HG03354 (cell line): ENCODE data around the gene C20orf204.

Source experiments
- ATAC-seq: cut with Tn5 transposase; IDR thresholded peaks from one replicate; pipeline ENCODE4 v1.9.1; 2021; ENCODE audit warnings: mild to moderate bottlenecking; ENCODE audit not compliant: unreplicated experiment, poor library complexity, severe bottlenecking

C20orf204 gene

DNA sequence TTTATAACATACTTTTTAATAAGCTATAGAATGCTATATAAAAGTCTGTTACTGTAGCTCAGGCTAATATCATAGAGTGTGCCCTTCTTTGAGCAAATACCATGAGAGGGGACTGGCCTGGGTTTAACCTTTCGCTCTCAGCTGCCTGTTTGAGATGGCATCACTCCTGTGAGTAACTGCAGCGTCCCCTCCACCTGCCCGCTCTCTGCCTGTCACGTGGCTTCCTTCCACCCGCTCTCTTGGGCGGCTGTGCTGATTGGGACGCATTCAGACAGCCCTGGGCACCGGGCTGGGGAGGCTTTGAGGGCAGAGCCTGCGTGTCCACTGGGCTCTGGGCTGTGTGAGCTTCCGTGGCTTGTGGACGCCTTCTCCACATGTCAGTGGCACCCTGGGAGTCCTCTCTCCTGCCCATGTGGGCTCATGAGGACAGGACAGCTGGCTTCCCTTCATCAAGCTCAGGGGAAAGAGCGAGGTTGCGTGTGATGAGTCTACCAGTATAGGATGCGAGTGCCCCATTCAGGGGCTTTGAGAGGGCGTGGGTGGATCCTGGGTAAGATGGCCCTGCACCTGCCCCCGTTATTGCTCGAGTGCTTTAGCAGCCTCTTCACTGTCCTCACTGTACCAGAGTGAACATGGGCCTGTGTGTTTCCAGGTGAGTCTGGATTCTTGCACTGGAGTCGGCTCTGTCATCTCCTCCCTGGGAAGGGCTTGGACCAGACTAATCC, 10.7 kb upstream of the C20orf204 start:
- ATAC-seq: no peak

DNA sequence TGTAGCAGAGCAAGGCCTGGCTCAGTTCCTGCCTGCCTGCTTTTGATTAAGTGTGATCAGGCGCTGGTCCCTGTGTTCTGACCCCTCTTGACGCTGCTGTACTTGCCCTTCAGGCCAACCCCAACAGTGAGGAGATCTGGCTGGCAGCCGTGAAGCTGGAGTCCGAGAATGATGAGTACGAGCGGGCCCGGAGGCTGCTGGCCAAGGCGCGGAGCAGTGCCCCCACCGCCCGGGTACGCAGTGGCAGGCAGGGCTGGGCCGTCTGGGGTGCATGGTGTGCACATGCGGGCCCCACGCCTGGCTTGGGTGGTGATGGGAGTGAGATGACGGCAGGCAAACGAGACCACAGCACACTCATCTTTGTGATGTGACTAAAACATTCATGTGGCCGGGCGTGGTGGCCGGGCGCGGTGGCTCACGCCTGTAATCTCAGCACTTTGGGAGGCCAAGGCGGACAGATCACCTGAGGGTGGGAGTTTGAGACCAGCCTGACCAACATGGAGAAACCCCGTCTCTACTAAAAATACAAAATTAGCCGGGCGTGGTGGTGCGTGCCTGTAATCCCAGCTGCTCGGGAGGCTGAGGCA, 10.1 kb upstream of the C20orf204 start:
- ATAC-seq: no peak

DNA sequence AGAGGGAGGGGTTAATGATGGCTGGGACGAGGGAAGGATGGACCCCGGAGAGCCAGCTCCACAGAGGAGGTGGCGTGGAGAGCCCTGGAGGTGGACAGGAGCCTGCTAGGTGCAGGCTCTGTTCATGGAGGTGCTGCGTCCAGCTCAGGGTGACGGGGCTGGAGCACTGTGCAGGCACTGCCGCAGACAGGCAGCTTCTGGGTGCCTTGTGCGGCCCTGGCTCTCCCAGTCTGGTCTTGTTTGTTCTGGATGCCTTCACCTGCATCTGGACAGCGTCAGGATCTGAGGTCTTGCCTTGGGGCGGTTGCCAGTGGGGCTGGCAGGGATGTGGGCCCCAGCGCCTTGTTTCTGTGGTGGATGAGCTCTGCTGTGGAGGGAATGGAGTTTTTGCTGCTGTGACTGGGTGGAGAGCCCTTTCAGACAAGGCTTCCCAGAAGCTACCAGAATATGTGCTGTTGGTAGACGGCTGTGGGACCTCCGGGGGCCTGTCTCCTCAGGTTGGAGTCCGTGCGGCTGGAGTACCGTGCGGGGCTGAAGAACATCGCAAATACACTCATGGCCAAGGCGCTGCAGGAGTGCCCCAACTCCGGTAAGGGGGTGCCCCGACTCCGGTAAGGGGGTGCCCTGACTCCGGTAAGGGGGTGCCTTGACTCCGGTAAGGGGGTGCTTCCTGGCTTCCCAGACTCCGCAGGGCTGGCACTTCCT, 7.8 kb upstream of the C20orf204 start:
- no peak for ATAC-seq

GRCh38 chr20:64029293-64030117, 6.5 kb upstream of the C20orf204 start:
- ATAC-seq: no peak

DNA sequence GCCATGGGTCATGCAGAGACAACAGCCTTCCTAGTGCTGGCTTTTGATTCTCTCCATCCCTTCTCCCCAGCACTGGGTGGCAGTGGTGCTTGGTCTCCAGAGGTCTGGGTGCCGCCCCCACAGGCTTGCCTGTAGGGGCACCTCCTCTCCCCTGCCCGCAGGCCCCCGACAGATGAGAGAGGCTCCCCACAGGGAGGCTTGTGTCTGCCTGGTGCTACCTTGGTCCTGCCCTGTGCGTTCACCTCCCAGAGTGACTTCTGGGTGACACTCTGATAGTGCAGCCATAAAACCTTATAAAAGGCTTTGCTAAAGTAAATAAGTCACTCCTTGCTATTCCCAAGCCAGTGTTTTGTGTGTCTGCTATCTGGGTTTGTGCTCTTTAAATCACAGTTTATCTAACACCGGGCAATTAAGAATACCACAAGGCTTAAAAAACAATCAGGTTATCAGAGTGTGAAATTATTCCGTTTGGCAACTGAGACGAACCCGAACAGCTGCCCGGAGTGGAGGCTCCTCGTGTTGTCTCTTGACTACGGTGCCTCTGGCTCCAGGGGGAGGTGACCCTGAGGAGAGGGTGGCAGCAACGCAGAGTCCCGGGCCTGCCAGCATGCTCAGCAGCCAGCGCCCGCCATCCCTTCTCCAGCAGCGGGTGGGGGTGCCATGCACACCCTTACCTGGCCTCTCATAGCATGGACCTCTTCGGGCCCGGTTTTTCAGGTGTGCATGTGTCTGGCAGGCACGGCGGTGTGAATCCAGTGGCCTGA, 5.4 kb upstream of the C20orf204 start:
- no peak for ATAC-seq

GRCh38 chr20:64031822-64032314, 4.1 kb upstream of the C20orf204 start:
- no peak for ATAC-seq

DNA sequence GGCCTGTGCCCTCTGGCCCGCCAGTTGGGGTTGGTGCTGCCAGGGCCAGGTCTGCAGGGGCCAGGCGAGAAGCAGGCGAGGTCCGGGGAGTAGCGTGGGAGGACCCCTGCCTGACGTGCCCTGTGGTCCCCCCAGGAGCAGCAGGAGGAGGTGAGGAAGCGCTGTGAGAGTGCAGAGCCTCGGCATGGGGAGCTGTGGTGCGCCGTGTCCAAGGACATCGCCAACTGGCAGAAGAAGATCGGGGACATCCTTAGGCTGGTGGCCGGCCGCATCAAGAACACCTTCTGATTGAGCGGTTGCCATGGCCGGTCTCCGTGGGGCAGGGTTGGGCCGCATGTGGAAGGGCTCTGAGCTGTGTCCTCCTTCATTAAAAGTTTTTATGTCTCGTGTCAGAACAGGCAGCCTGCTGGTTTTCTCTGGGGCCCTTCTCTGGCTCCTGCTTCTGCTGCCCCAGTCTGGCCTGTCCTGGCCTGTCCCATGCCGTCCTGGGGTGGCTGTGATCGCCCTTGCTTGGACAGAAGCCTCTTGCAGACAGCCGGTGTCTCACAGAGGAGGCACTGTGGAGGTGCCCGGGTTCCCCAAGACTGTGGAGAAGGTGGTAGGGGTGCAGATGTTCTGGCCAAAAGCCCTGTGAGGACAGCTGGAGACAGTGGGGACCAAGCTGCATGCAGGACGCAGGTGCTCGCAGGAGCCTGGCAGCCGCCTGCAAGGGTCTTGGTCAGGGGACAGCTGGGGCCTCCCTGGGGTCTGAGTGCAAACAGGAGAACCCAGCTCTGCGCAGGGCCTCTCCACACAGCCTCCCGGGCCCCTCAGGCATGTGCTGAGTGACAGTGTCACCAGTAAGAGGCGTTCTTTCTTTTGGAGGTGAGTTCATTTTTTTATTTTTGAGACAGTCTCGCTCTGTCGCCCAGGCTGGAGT, 3.0 kb upstream of the C20orf204 start:
- no peak for ATAC-seq

GRCh38 chr20:64033981-64034493, 1.9 kb upstream of the C20orf204 start:
- ATAC-seq: no peak

DNA sequence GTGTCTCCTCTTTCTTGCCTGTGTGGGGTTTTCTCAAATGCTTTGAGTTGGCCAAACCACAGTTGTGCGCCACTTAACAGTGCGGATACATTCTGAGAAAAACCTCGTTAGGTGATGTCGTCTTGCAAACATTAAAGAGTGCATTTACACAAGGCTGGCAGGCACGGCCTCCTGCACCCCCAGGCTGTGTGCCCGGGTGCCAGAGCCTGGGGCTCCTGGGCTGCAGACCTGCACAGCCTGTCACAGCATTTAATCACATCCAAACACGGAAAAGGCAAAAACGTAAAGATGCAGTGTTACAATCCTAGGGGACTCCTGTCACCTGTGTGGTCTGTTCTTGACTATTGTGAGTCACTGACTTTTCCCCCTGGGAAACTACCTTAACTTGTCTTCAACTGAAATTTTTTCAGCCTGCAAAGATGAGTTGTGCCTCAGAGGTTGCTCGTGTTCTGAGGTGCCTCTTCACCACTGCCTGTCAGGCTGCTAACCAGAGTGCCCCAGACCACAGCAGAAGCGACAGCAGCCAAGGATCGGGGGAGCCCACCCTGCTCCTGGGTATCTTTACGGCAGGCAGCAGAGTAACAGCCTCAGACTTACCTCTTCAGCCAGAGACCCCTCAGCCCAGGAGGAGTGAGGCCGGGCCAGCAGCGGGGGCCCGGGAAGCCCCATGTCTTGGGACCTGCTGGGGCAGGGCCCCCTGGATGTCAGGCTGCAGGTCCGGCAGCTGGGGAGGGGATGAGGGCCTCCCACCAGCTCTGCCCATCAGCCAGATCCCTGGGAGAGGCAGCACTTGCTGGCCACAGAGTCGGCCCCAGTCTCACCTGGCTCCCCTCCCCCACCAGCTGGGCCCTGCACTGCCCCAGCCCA, 683 bp upstream of the C20orf204 start:
- no peak for ATAC-seq

DNA sequence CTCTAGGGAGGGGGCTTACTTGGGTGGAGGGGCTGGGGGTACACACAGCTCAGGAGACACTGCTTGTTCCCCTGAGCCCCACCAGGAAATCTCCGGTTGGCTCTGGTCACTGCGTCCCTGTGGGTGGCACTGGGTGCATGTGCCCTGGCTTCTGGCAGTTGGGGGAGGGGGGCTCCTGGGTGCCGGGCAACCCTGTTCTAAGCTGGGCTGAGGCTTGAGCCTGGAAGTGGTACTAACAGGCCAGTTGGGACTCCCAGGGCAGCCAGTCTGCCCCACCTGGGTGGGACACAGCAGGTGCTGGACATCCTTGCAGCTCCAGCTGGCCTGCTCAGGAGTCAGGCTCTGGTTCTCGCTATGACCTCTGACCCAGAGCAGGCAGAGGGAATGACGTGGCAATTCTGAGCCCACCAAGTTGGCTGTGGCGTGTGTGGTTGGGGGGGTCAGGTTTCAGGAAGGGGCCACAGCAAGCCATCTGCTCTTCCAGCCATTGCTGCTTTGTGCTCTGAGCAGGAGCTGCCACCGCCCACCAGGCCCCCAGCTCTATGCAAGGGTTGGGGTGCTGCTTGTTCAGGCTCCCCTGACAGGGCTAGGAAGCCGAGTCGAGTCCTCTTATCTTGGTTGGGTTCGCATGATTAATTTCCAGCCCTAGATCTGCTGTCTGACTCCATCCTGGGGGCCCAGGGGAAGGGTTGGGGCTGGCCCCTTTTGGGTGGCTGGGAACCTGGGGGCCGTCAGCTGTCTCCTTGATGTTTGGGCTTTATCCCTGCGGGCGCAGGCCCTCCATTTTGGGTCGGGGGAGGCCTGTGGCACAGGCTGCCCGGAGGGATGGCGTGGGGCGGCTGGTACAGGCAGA, 590 bp downstream of the C20orf204 start:
- no peak for ATAC-seq

- no peak for ATAC-seq
These were observed 1.2 kb downstream of the C20orf204 start for GRCh38 chr20:64037199-64037497.

DNA sequence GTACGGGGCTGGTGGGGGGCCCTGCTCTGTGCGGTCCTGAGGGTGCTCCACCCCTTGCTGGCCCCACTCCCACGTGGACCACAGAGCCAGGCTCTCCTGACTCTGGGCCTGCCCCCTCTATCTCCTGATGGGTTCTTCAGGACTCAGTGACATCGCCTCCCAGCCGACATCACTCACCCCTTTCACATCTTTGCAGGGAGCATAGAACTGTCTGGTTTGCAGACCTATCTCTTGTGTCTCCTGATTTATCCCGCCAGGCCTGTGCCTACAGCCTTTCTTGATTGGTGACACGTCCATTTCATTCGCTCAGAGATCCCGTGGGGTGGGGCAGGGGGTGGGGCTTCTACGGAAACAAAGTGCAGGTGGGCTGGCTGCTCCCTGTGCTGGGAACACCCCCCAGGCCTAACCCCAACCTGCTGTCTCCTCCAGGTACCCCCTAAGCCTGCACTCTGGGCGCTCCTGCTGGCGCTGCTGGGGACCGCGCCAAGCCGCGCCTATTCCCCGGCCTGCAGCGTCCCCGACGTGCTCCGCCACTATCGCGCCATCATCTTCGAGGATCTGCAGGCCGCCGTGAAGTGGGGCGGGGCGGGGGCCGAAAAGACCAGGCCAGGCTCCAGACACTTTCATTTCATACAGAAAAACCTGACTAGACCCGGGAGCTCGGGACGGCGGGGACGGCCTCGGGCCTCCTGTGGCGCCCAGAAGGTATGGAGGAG, 1.7 kb downstream of the C20orf204 start:
- no peak for ATAC-seq

DNA sequence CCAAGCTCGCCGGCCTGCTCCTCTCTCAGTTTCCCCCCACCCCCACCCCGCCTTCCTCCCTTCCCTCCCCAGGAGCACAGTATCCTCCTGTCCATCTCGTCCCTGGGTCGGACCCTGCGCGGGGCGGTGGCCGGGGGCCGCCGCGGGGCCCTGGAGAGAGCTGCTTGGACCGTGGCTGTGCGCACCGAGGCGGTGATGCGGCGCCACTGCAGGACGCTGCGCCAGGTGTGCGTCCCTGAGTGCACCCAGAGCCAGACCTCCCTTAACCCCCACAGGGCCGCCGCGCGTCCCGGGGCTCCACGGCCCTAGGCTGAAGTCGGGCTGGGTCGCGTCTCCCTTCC, 2.2 kb downstream of the C20orf204 start:
- no peak for ATAC-seq

DNA sequence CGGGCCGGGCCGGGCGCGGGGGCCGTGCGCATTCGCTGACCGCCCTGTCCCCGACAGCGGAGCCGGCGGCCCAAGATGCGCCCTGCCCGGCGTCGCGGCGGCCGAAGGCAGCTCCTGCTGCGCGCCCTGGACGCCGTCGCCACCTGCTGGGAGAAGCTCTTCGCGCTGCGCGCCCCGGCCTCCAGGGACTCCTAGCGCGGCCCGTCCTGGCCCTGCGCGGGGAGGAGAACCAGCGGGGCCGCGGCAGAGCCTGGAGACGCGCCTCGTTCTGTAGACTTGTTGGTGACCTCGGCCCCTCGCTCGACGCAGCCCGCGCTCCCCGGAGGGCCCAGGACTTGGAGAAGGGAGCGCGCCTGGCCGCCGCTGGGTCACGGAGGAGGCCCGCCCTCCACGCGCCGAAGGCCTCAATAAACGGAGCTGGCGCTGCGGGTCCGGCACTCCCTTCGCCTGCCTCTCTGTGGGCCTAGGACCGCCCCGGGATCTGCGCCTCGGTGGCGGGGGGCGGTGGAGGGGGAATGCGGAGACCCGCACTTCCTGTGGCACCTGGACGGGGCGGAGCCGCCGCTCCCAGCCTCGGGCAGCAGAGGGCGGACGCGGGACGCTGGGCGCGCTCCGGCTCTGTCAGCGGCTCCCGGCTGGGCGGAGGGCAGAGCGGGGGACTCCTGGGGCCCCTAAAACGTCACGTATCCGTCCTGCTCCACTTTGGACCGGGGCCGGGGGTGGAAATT, 2.7 kb downstream of the C20orf204 start:
- no peak for ATAC-seq

DNA sequence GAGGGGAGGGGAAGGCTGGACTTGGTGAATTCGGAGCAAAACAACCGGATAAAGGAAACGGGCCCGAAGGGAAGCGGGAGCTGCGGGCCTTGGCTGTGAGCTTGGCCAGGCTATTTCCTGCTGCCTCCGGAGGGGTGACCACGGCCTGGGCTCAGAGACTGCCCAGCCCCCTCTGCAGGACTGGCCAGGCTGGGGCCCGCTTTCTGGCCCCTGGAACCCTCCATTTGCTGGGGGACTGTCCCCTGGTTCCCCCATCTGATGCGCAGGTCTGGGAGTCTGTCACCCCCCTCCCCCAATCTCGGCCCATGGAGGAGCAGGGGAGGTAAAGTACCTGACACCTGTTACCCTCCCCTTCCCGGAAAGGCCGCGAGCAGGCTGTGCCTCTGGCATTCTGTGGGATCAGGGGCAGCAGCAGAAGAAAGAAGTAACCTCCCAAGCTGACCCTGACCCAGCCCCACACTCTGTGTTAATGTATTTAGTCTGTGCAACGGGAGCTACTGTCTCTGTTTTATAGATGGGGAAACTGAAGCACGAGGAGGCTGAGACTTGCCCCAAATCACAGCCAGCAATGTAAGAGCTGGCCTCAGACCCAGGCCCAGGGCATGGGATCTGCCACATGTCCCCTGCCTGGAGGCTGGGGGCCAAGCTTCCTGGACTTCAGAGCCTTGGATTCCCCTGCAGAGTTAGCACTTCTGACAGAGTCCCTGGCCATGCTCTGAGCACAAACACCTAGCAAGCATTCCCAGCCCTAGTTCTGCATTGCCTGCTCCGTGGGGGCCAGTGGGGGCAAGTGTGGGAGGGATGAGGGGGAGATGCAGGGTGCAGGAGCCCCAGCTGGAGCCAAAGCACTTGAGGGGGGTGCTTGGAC, 3.5 kb downstream of the C20orf204 start:
- ATAC-seq: no peak
